ENCODE data around the gene LRRC45. TPM values are rescaled to one million over a fixed set of nuclear protein-coding genes. Genes with fewer than 3 reads are reported as not detected.
A peak's percentile ranks its signal among the peaks of the same experiment; 100 is the strongest.

The LRRC45 gene
- total and polyA plus RNA-seq, 11 donors: 2.9 to 8.6 (median 5.6) TPM

- intact Hi-C loops (cut with DNase I): loop anchor here in 6 of 10 donors (1.0 to 10.0 kb wide), 6 partner anchors 46 to 163 kb away; partner anchors contain the start of genes ASPSCR1 (in 4 of the 6), P4HB (in 2 of the 6) and FASN (in 1 of the 6)
- Histone ChIP-seq H3K4me1 (peaks cover 5 to 37% (median 23%) of the 10 kb centered on the region in 12 donors), H3K27ac (peak overlapping the region in 9 of 12 donors; percentile 19 to 61 (median 47)), H3K27me3 (no peaks in the 10 kb centered on the region), H3K4me3 (peak overlapping the region; percentile 58 to 98 (median 91)), H3K36me3 (peaks cover 0 to 10% (median 3%) of the 10 kb centered on the region in 9 donors), H3K9me3 (no peaks in the 10 kb centered on the region)
- DNase-seq (no peak), ATAC-seq (peak in 2 of 4 donors; percentile 0 to 3)
- TF ChIP-seq CTCF (IDR thresholded peaks at IDR 0.05): no peak
- TF ChIP-seq POLR2A (IDR thresholded peaks at IDR 0.05): no peak
- WGBS, 4 donors: 1 to 10% (median 8%) methylated on average over 21 to 55 of the region's 55 CpGs
Measured at GRCh38 chr17:82023447-82024241, 539 bp downstream of the LRRC45 start.

GRCh38 chr17:82024859-82025258, 1.8 kb downstream of the LRRC45 start:
- ATAC-seq: no peak
- intact Hi-C loops (cut with DNase I): loop anchor here in 5 of 10 donors (5.0 to 10.0 kb wide), 4 partner anchors 48 to 297 kb away; partner anchors contain the start of genes ASPSCR1 (in 4 of the 5) and P4HB (in 1 of the 5)
- Histone ChIP-seq H3K4me3 (no peak overlapping the region), H3K27me3 (no peaks in the 10 kb centered on the region), H3K9me3 (no peaks in the 10 kb centered on the region), H3K4me1 (peaks cover 5 to 44% (median 25%) of the 10 kb centered on the region in 12 donors), H3K36me3 (peaks cover 0 to 4% (median 0%) of the 10 kb centered on the region in 9 donors), H3K27ac (no peak overlapping the region)
- TF ChIP-seq CTCF (IDR thresholded peaks at IDR 0.05) (no peak), POLR2A (IDR thresholded peaks at IDR 0.05) (no peak)
- no peak for DNase-seq
- 88 to 100% (median 97%) methylated on average over 3 to 17 of the region's 17 CpGs for WGBS, 4 donors

- H3K4me3 ChIP-seq: no peak overlapping the region
- H3K36me3 ChIP-seq: peaks cover 0 to 4% (median 0%) of the 10 kb centered on the region in 9 donors
- intact Hi-C loops (cut with DNase I): loop anchor here in 2 of 10 donors (5.0 to 10.0 kb wide), 2 partner anchors 161 to 297 kb away; partner anchors contain the start of gene P4HB (in 1 of the 2)
- peaks cover 5 to 49% (median 32%) of the 10 kb centered on the region in 12 donors for H3K4me1 ChIP-seq
- DNase-seq (no peak), ATAC-seq (no peak)
- H3K27me3 ChIP-seq: no peaks in the 10 kb centered on the region
- TF ChIP-seq CTCF (IDR thresholded peaks at IDR 0.05) (no peak), POLR2A (IDR thresholded peaks at IDR 0.05) (no peak)
- 93 to 95% (median 94%) methylated on average over 21 to 25 of the region's 25 CpGs for WGBS, 4 donors
- no peaks in the 10 kb centered on the region for H3K9me3 ChIP-seq
- H3K27ac ChIP-seq: no peak overlapping the region
Measured at GRCh38 chr17:82025401-82026107, 2.4 kb downstream of the LRRC45 start.

Measured in heart left ventricle (tissue), 16 donors.